HG03565 (cell line): ENCODE data around the gene C10orf90.

Source experiments
- ATAC-seq: cut with Tn5 transposase; IDR thresholded peaks from one replicate; pipeline ENCODE4 v1.9.1; 2021; ENCODE audit warnings: mild to moderate bottlenecking, moderate library complexity; ENCODE audit not compliant: unreplicated experiment

Gene C10orf90

GRCh38 chr10:126516515-126516914 is 154.0 kb downstream of the C10orf90 start:
- no peak for ATAC-seq

- no peak for ATAC-seq
Measured at GRCh38 chr10:126511917-126512479, 158.5 kb downstream of the C10orf90 start.

GRCh38 chr10:126509182-126509581 is 161.3 kb downstream of the C10orf90 start:
- ATAC-seq, result no peak

- ATAC-seq, result no peak
Measured at GRCh38 chr10:126508535-126509040, 161.9 kb downstream of the C10orf90 start.

- no peak for ATAC-seq
Measured at GRCh38 chr10:126504761-126505112, 165.8 kb downstream of the C10orf90 start.

- no peak for ATAC-seq
Measured at GRCh38 chr10:126504063-126504760, 166.3 kb downstream of the C10orf90 start.

- no peak for ATAC-seq
Measured at GRCh38 chr10:126503392-126504062, 167.0 kb downstream of the C10orf90 start.

GRCh38 chr10:126502441-126502840 is 168.1 kb downstream of the C10orf90 start:
- no peak for ATAC-seq

GRCh38 chr10:126501828-126502227 is 168.7 kb downstream of the C10orf90 start:
- ATAC-seq, result no peak

GRCh38 chr10:126500866-126501265 is 169.6 kb downstream of the C10orf90 start:
- ATAC-seq, result no peak

GRCh38 chr10:126500185-126500584 is 170.3 kb downstream of the C10orf90 start:
- ATAC-seq, result no peak

GRCh38 chr10:126499744-126500143 is 170.7 kb downstream of the C10orf90 start:
- no peak for ATAC-seq

- no peak for ATAC-seq
Measured at GRCh38 chr10:126497672-126498071, 172.8 kb downstream of the C10orf90 start.

GRCh38 chr10:126496771-126497545 is 173.5 kb downstream of the C10orf90 start:
- ATAC-seq, result no peak

- no peak for ATAC-seq
Measured at GRCh38 chr10:126491476-126491875, 179.0 kb downstream of the C10orf90 start.

- no peak for ATAC-seq
Measured at GRCh38 chr10:126481181-126481580, 189.3 kb downstream of the C10orf90 start.

- ATAC-seq, result no peak
Measured at GRCh38 chr10:126480648-126481047, 189.8 kb downstream of the C10orf90 start.

GRCh38 chr10:126479280-126479895 is 191.1 kb downstream of the C10orf90 start:
- ATAC-seq, result no peak

- ATAC-seq, result no peak
Measured at GRCh38 chr10:126478546-126478945, 191.9 kb downstream of the C10orf90 start.

- no peak for ATAC-seq
Measured at GRCh38 chr10:126476246-126476645, 194.2 kb downstream of the C10orf90 start.
